HCT116 (cell line): ENCODE data around the gene APC2. TPM values are rescaled to one million over a fixed set of nuclear protein-coding genes. Genes with fewer than 3 reads are reported as not detected.

ENCODE experiments used
- ATAC-seq: fragments of 200-7000 bp; cut with Tn5 transposase; 2 replicates; pipeline ENCODE4 v1.9.1; 2020; ENCODE audit warnings: mild to moderate bottlenecking, moderate library complexity
- BruUV-seq: library from RNA; stranded (reverse); fragments of 400-500 nt; replicated peaks from 2 replicates; lab custom pipeline; 2021; lab: Mats Ljungman, UMichigan
- CTCF ChIA-PET: fragments of 300-600 bp; sonication (Branson Sonifier 250); formaldehyde crosslinking; loops from one replicate; lab custom pipeline; 2021; ENCODE audit warnings: antibody characterized with exemption; lab: Charles Lee
- POLR2A ChIA-PET: fragments of 300-600, 350-600 bp; sonication (Branson Sonifier 250); formaldehyde crosslinking; loops from one replicate; lab custom pipeline; 2021; ENCODE audit warnings: antibody characterized with exemption; lab: Charles Lee
- RAD21 ChIA-PET, 2 experiments: fragments of 300-600 bp; sonication (Branson Sonifier 250); formaldehyde crosslinking; loops; one replicate each; lab custom pipeline; 2023; ENCODE audit warnings: low total read pairs in 2 of 2; ENCODE audit not compliant: uncharacterized antibody in 2 of 2, unreplicated experiment in 2 of 2, low non-redundant PET in 1 of 2; lab: Charles Lee
- DNase-seq: peaks from one replicate; pipeline ENCODE4 v3.0.0-alpha.2; 2010; ENCODE audit warnings: low read depth, low spot score
- H2AFZ ChIP-seq: fragments of 200-600 bp; shearing (Covaris generic), sonication (generic); 2 replicates; pipeline ENCODE4 v1.6.1; 2017; ENCODE audit warnings: low read depth, mixed run types, mixed read lengths, antibody characterized with exemption, low read length; ENCODE audit not compliant: poor library complexity, severe bottlenecking
- H3K27ac ChIP-seq: 2 replicates; pipeline ENCODE4 v1.5.1; 2012; ENCODE audit warnings: low read depth, low read length
- H3K27me3 ChIP-seq: fragments of 200-600 bp; sonication (generic); 2 replicates; pipeline ENCODE4 v1.6.1; 2016; ENCODE audit warnings: mixed run types, low read length, mixed read lengths; ENCODE audit not compliant: insufficient read depth
- H3K36me3 ChIP-seq, 2 experiments: fragments of 200-500 bp in 1 of 2; fragments of 200-600 bp in 1 of 2; sonication (Bioruptor generic) in 1 of 2; sonication (generic) in 1 of 2; 2 replicates each; pipeline versions ENCODE4 v1.5.1 to v1.6.1; 2014 to 2016; ENCODE audit warnings: low read length in 2 of 2, inconsistent platforms in 1 of 2, mixed read lengths in 1 of 2, mixed run types in 1 of 2; ENCODE audit not compliant: insufficient read depth in 2 of 2, control insufficient read depth in 1 of 2
- H3K4me1 ChIP-seq, 2 experiments: fragments of 200-600 bp in 1 of 2; sonication (generic) in 1 of 2; 2 replicates each; pipeline versions ENCODE4 v1.5.1 to v1.6.1; 2012 to 2017; ENCODE audit warnings: low read length in 2 of 2, inconsistent platforms in 1 of 2, mild to moderate bottlenecking in 1 of 2, mixed read lengths in 1 of 2, mixed run types in 1 of 2, moderate library complexity in 1 of 2; ENCODE audit not compliant: insufficient read depth in 2 of 2, control insufficient read depth in 1 of 2
- H3K4me2 ChIP-seq: fragments of 200-600 bp; sonication (generic); 2 replicates; pipeline ENCODE4 v1.6.1; 2017; ENCODE audit warnings: mixed run types, low read length, mixed read lengths
- H3K4me3 ChIP-seq, 2 experiments: fragments of 200-600 bp in 1 of 2; sonication (generic) in 1 of 2; replicated peaks in 1 of 2; 2 replicates each; pipeline ENCODE4 v1.5.1; 2011 to 2016; ENCODE audit warnings: low read length in 2 of 2, control low read depth in 1 of 2, low read depth in 1 of 2, mild to moderate bottlenecking in 1 of 2, mixed read lengths in 1 of 2, mixed run types in 1 of 2
- H3K79me2 ChIP-seq: fragments of 200-600 bp; sonication (generic); 2 replicates; pipeline ENCODE4 v1.6.1; 2017; ENCODE audit warnings: mild to moderate bottlenecking, mixed run types, low read length, moderate library complexity, mixed read lengths; ENCODE audit not compliant: insufficient read depth
- H3K9ac ChIP-seq: fragments of 200-600 bp; sonication (generic); 2 replicates; pipeline ENCODE4 v1.6.1; 2016; ENCODE audit warnings: low read length, mixed read lengths
- H3K9me2 ChIP-seq: fragments of 200-600 bp; sonication (generic), shearing (Covaris generic); 2 replicates; pipeline ENCODE4 v1.6.1; 2017; ENCODE audit warnings: mixed run types, mild to moderate bottlenecking, moderate library complexity; ENCODE audit not compliant: insufficient read depth
- H3K9me3 ChIP-seq, 2 experiments: fragments of 200-500 bp in 1 of 2; fragments of 200-600 bp in 1 of 2; sonication (Bioruptor generic) in 1 of 2; sonication (generic) in 1 of 2; 2 replicates each; pipeline ENCODE4 v1.6.1; 2014 to 2017; ENCODE audit warnings: low read length in 2 of 2, mixed read lengths in 2 of 2, inconsistent platforms in 1 of 2, low read depth in 1 of 2, mild to moderate bottlenecking in 1 of 2, mixed run types in 1 of 2, moderate library complexity in 1 of 2; ENCODE audit not compliant: control insufficient read depth in 1 of 2, insufficient read depth in 1 of 2
- H4K20me1 ChIP-seq: fragments of 200-600 bp; sonication (generic), shearing (Covaris generic); 2 replicates; pipeline ENCODE4 v1.6.1; 2017; ENCODE audit warnings: mixed run types, mild to moderate bottlenecking, moderate library complexity; ENCODE audit not compliant: insufficient read depth
- CEBPB ChIP-seq: IDR thresholded peaks from 2 replicates; pipeline ENCODE4 v1.6.1; 2012; ENCODE audit warnings: low read depth
- EZH2 ChIP-seq: fragments of 200-600 bp; sonication (generic); IDR thresholded peaks from 2 replicates; pipeline ENCODE4 v1.6.1; 2017; ENCODE audit warnings: antibody characterized with exemption, mixed run types
- JUND ChIP-seq: IDR thresholded peaks from 2 replicates; pipeline ENCODE4 v1.6.1; 2012
- TCF7L2 ChIP-seq: IDR thresholded peaks from 2 replicates; pipeline ENCODE4 v1.7.0; 2011; ENCODE audit warnings: borderline replicate concordance, inconsistent platforms; ENCODE audit not compliant: insufficient read depth, insufficient read length; ENCODE audit errors: extremely low read depth
- intact Hi-C: fragments of 100-400 bp; cut with micrococcal nuclease; formaldehyde crosslinking; loops from 2 replicates; pipeline ENCODE4 v1.10.0; 2022
- total RNA-seq: library from RNA; stranded (reverse); gene quantifications from one replicate; pipeline ENCODE4 v1.2.1, GENCODE V29; 2021; ENCODE audit not compliant: unreplicated experiment
- TF ChIP-seq, protein P1 (sequence below), 3 experiments: fragments of 200-600 bp in 1 of 3; sonication (generic) in 1 of 3; IDR thresholded peaks in 2 of 3; conservative IDR thresholded peaks in 1 of 3; 2 replicates each; pipeline ENCODE4 v1.5.1; 2012 to 2017; ENCODE audit warnings: low read depth in 2 of 3, low read length in 2 of 3, antibody characterized with exemption in 1 of 3, borderline replicate concordance in 1 of 3, control low read depth in 1 of 3, mild to moderate bottlenecking in 1 of 3, mixed read lengths in 1 of 3, mixed run types in 1 of 3, moderate library complexity in 1 of 3; ENCODE audit not compliant: insufficient read depth in 1 of 3
- TF ChIP-seq, protein P2 (sequence below): IDR thresholded peaks from 2 replicates; pipeline ENCODE4 v1.6.1; 2012; ENCODE audit warnings: low read depth

The APC2 gene
- total RNA-seq, 1 experiment from 2014 or later, result 1.6 TPM

DNA sequence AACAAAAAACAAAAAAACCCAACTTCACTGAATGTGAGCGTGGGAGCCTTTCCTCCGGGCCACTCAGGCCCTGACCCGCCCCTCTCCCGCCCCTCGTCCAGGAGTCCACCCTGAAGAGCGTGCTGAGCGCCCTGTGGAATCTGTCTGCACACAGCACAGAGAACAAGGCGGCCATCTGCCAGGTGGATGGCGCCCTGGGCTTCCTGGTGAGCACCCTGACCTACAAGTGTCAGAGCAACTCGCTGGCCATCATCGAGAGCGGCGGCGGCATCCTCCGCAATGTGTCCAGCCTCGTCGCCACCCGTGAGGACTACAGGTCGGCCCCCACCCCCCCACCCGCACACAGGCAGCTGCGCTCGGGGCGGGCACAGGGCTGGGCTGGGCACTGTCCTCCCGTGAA is 11.9 kb downstream of the APC2 start (continued):
- TF ChIP-seq, protein P1, sequence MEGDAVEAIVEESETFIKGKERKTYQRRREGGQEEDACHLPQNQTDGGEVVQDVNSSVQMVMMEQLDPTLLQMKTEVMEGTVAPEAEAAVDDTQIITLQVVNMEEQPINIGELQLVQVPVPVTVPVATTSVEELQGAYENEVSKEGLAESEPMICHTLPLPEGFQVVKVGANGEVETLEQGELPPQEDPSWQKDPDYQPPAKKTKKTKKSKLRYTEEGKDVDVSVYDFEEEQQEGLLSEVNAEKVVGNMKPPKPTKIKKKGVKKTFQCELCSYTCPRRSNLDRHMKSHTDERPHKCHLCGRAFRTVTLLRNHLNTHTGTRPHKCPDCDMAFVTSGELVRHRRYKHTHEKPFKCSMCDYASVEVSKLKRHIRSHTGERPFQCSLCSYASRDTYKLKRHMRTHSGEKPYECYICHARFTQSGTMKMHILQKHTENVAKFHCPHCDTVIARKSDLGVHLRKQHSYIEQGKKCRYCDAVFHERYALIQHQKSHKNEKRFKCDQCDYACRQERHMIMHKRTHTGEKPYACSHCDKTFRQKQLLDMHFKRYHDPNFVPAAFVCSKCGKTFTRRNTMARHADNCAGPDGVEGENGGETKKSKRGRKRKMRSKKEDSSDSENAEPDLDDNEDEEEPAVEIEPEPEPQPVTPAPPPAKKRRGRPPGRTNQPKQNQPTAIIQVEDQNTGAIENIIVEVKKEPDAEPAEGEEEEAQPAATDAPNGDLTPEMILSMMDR (IDR thresholded peaks at IDR 0.05 in 2 of 3, conservative IDR thresholded peaks at IDR 0.05 in 1 of 3; ENCODE audit: borderline replicate concordance in 1 of 3, insufficient read depth in 1 of 3, low read depth in 2 of 3, low read length in 2 of 3), result no peak
- TF ChIP-seq EZH2 (no peak), TCF7L2 (no peak), CEBPB (no peak)
- TF ChIP-seq, all 23 proteins: peak for 0

DNA sequence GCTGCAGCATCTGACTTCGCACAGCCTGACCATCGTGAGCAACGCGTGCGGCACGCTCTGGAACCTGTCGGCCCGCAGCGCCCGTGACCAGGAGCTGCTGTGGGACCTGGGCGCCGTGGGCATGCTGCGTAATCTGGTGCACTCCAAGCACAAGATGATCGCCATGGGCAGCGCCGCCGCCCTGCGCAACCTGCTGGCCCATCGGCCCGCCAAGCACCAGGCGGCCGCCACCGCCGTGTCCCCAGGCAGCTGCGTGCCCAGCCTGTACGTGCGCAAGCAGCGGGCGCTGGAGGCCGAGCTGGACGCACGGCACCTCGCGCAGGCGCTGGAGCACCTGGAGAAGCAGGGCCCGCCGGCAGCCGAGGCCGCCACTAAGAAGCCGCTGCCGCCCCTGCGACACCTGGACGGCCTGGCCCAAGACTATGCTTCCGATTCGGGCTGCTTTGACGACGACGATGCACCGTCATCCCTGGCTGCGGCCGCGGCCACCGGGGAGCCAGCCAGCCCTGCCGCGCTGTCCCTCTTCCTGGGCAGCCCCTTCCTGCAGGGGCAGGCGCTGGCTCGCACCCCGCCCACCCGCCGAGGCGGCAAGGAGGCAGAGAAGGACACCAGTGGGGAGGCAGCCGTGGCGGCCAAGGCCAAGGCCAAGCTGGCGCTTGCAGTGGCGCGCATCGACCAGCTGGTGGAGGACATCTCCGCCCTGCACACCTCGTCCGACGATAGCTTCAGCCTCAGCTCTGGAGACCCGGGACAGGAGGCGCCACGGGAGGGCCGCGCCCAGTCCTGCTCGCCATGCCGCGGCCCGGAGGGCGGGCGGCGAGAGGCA is 15.5 kb downstream of the APC2 start:
- no peak for ATAC-seq
- ChIA-PET CTCF (interaction anchor here (2.2 kb wide), 1 partner anchor 10 kb away, joined by 9 read pairs; no protein-coding TSS in a partner anchor), RAD21 (interaction anchor here in 1 of 2 experiments (0.7 kb wide), 1 partner anchor 197 kb away, joined by 3 read pairs; no protein-coding TSS in a partner anchor), POLR2A (interaction anchor here (2.1 kb wide), 1 partner anchor 10 kb away, joined by 6 read pairs; no protein-coding TSS in a partner anchor)
- peaks cover 11% of the 10 kb centered on the region; the same call in 1 of the 2 replicates for H3K79me2 ChIP-seq
- no peaks in the 10 kb centered on the region; a peak in 1 of 4 replicates for H3K36me3 ChIP-seq
- H4K20me1 ChIP-seq, result no peaks in the 10 kb centered on the region
- no peaks in the 10 kb centered on the region for H3K9me3 ChIP-seq
- no peak overlapping the region for H3K4me2 ChIP-seq
- H3K27me3 ChIP-seq, result no peaks in the 10 kb centered on the region
- TF ChIP-seq, protein P2, sequence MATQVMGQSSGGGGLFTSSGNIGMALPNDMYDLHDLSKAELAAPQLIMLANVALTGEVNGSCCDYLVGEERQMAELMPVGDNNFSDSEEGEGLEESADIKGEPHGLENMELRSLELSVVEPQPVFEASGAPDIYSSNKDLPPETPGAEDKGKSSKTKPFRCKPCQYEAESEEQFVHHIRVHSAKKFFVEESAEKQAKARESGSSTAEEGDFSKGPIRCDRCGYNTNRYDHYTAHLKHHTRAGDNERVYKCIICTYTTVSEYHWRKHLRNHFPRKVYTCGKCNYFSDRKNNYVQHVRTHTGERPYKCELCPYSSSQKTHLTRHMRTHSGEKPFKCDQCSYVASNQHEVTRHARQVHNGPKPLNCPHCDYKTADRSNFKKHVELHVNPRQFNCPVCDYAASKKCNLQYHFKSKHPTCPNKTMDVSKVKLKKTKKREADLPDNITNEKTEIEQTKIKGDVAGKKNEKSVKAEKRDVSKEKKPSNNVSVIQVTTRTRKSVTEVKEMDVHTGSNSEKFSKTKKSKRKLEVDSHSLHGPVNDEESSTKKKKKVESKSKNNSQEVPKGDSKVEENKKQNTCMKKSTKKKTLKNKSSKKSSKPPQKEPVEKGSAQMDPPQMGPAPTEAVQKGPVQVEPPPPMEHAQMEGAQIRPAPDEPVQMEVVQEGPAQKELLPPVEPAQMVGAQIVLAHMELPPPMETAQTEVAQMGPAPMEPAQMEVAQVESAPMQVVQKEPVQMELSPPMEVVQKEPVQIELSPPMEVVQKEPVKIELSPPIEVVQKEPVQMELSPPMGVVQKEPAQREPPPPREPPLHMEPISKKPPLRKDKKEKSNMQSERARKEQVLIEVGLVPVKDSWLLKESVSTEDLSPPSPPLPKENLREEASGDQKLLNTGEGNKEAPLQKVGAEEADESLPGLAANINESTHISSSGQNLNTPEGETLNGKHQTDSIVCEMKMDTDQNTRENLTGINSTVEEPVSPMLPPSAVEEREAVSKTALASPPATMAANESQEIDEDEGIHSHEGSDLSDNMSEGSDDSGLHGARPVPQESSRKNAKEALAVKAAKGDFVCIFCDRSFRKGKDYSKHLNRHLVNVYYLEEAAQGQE, result no peak
- TF ChIP-seq JUND, result no peak
- TF ChIP-seq, protein P1 (IDR thresholded peaks at IDR 0.05 in 2 of 3, conservative IDR thresholded peaks at IDR 0.05 in 1 of 3; ENCODE audit: borderline replicate concordance in 1 of 3, insufficient read depth in 1 of 3, low read depth in 2 of 3, low read length in 2 of 3), result peak in 2 of 3 experiments; percentile 22 to 32; a peak in 4 of 6 replicates
- peaks cover 4 to 19% of the 10 kb centered on the region in 2 experiments; a peak in 2 of 4 replicates for H3K4me1 ChIP-seq
- BruUV-seq, result no TSS peak
- H2AFZ ChIP-seq, result no peak overlapping the region
- no peaks in the 10 kb centered on the region for H3K9me2 ChIP-seq
- no peak overlapping the region for H3K4me3 ChIP-seq
- intact Hi-C loops, result no loop called here
- no peak overlapping the region; the same call in 1 of the 2 replicates for H3K27ac ChIP-seq
- no peak for DNase-seq
- no peak overlapping the region for H3K9ac ChIP-seq
